HG03039 (cell line): ENCODE results near the gene DDX42.

Source experiments
- ATAC-seq: cut with Tn5 transposase; IDR thresholded peaks from one replicate; pipeline ENCODE4 v1.9.1; 2021; ENCODE audit warnings: mild to moderate bottlenecking, moderate library complexity; ENCODE audit not compliant: unreplicated experiment

The DDX42 gene

DNA sequence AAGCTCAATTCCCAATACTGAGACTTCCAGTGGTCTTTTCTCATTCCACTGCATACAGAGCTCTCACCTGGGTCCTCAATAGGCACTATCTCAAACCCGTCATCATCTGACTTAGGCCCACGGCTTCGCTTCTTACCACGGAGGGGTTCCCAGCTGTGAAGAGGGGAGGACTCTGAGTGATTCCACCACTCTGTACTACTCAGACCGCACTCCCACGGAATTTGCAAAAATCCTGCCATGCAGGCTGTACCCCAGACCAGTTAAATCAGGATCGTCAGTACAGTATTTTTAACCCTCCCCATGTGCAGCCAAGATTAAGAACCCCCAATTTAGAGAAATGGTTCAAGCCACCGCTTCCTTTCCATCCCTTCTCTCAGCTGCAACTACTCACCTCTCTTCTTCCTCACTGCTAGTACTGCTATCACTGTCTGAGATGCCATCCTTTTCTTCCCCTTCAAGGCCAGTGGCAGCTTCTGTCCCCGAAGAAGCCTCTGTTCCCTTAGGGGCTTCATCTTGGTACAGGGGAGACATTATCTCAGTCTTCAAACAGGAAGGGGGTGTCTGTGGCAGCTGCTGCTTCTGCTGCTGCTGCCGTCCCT, 47.1 kb downstream of the DDX42 start:
- ATAC-seq, result no peak

DNA sequence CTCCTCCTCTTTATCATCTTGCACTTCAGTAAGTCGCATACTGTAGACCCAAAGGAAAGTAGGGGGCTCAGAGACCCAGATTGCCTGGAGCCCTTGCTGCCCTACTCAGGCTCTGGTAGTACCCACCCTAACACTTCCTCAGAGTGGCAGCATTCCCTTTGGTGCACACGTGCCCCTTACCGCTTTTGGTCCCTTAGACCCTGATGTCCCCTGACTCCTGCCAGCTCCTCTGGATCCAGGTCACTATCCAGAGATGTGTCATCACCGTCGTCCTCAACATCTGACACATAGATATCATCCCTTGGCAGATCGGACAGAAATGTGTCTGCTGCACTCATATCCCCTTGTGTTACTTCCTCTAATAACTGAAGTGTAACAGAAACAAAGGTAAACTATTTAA, 47.8 kb downstream of the DDX42 start:
- ATAC-seq, result no peak

DNA sequence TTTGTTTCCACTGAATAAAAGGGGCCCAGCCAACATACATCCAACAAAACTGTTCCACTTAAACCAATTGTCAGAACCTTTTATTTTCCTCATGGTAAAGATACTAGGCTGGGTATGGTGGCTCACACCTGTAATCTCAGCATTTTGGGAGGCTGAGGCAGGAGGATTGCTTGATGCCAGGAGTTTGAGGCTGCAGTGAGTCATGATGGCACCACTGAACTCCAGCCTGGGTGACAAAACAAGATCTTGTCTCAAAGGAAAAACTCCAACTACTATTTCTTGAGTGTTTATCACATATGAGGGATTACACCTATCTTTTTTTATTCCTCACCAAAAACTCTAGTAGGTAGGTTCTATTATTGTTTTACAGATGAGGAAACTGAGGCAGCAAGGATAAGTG, 48.6 kb downstream of the DDX42 start:
- ATAC-seq, result no peak

DNA sequence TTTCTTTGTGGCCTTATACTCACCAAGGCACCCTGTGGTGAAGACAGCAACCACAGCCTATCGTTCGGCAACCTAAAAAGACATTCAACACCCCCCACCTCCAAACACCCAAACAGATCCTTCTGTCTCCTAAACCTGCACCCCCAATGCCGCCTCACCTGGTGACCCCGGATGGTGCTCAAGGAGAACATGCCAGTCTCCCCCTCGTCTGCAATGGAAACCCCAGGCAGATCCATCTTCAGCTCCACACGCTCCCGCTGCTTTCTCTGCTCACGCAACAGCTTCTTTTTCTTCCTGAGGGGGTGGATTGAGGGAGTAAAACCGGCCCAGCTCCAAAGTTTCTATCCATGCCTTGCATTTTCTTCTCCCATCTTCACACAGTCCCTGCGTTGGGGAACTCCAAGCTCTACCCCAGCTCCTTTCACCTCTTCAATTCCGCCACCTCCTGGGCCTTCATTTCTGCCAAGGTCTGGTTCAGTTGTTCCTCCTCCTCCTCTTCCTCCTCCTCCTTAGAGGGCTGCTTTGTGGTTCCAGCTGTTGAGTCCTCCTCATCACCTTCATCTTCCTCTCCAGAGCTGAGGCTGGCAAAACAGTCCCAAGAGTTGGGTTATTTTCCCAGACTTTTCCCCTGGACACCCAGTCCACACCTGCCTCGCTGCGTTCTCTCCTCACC, 49.8 kb downstream of the DDX42 start:
- no peak for ATAC-seq

DNA sequence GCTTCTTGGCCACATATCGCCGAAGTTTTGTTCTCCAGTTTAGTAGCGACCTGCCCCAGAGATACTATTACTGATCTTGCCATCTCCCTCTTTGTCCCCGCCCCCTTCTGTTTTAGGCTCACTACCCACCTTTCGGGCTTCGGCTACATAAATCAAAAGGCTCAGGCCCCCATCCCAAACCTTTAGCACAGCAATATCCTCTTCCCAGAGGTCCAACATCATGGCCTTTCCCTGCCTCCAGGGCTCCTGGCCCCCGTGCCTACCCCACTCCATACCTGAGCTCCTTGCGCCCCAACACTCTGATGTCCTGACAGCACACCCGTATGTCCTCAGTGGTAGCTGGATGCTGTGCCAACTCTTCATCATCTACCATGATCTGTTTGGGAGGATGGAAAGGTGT, 50.4 kb downstream of the DDX42 start:
- no peak for ATAC-seq

DNA sequence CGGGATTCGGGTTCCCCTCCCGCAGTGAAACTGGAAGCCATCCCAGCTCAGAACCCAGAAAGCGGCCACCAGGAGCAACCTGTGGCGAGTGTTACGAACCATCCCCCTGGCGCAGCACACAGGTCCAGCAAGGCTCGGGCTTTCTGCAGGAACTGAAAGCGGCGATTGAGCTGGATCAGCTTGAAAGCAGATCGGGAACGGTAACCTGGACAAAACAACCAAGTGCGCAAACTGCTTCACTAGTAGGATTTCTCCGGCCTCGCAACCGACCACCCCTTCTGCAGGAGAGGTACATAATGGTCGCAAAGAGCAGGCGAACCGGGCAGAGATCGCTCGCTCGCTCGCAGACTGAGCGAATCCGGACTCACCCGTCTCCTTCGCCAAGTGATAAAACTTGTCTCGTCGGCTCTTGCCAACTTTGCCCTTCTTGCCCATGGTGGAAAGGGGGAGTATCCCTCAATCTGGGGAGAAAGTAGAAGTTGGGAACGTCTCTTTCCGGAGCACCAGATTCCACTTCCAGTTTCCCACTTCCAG, 52.6 kb downstream of the DDX42 start:
- no peak for ATAC-seq

DNA sequence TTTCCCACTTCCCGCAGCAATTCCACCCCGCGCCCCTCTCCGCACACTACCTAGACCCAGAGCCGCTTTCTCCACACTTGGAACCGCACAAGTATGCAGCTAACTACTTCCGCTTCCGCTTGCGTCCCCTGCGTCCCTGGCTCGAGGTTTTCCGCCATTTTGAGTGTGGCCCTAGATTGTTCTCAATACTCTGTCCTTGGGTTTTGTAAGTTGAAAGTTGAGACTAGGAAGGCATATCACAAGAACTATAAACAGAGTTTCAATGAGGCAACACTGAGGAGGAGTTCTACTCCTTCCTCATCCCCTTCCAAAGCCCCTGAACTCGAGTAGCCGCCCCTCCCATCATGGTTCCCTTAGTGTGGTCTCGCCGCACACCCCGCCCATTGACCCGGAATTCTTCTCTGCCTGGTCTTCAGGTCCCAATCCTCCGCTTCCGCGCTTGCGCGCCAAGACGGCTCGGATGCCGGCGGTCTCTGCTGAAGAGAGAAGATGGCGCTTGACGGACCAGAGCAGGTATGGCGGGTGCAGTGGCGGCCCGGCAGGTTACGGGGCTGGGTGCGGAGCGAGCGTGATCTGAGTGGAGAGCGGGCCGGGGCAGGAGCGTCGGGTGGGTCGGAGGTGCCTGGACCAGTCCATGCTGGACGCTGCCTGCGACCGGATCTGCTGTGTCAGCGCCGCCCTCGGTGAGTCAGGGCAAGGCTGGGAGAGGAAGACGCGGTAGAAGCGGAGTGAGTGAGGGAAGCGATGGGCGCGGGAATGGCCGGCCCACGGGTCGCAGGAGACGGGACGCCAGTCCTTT, 53.2 kb downstream of the DDX42 start, which contains the start of the genes FTSJ3 and PSMC5:
Gene FTSJ3 (minus strand): TSS at position 662 of the 799 bp plus-strand sequence. CDS start 761 bp downstream, outside the sequence.
Gene PSMC5 (plus strand): TSS at position 430 of the 799 bp plus-strand sequence. CDS start 60 bp downstream, at position 490.
- ATAC-seq, result peak; percentile 80

DNA sequence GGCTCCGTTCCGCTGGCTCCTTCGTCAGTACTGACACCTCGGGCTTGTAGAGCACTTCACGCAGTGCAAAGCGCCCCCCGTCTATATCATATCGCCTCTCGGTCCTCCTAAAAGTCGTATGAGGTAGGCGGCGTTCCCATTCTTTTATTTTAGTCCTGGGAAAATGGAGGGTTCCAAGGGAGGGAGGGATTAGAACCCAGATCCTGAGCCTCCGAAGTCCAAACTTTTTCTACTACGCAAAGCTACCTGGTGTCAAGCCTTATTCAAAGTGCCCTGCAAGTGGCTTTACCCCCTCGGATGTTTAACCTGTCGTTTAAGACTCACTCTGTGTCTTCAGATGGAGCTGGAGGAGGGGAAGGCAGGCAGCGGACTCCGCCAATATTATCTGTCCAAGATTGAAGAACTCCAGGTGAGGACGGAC, 53.8 kb downstream of the DDX42 start:
- ATAC-seq, result no peak

DNA sequence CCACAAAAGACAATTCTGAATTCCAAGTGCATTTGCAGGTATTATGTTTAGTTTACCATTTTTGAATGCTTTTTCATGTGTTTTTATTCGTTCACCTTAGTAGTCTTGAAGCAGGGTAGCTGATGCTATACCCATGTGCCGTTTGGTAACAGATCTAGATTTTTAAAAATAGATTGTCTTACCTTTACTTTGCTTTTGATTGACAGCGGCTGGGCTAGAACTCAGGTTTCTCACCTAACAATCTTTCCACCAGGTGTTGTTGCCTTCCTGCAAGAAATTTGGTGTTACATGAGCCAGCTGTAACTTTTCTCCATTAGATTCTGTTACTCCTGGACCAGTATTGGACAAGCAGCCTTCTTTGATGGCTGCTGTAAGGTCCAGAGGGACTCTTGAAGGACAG, 55.0 kb downstream of the DDX42 start:
- no peak for ATAC-seq

DNA sequence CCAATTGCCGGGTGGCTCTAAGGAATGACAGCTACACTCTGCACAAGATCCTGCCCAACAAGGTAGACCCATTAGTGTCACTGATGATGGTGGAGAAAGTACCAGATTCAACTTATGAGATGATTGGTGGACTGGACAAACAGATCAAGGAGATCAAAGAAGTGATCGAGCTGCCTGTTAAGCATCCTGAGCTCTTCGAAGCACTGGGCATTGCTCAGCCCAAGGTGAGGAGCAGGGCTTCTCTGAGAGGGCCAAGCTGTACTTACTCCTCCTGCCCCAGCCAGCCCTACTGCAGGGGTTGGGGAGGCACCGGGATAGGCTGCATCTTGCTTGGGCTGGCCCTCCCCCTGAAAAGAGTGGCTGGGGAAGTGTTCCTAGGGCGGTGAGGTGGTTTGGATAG, 56.3 kb downstream of the DDX42 start:
- ATAC-seq, result no peak

DNA sequence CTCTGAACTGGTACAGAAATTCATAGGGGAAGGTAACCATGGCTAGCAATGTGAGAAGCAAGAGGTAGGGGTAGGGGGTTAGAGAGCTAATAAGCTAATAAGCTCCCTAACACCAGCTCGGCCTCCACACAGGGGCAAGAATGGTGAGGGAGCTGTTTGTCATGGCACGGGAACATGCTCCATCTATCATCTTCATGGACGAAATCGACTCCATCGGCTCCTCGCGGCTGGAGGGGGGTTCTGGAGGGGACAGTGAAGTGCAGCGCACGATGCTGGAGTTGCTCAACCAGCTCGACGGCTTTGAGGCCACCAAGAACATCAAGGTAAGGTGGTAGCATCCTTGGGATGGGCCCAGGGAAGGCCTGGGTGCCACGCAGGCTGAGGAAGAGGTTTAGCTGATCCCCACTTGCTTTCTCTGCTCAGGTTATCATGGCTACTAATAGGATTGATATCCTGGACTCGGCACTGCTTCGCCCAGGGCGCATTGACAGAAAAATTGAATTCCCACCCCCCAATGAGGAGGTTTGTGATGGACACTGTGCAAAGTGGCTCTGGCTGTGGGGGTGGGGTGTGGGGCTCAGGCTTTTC, 57.0 kb downstream of the DDX42 start:
- ATAC-seq, result no peak

DNA sequence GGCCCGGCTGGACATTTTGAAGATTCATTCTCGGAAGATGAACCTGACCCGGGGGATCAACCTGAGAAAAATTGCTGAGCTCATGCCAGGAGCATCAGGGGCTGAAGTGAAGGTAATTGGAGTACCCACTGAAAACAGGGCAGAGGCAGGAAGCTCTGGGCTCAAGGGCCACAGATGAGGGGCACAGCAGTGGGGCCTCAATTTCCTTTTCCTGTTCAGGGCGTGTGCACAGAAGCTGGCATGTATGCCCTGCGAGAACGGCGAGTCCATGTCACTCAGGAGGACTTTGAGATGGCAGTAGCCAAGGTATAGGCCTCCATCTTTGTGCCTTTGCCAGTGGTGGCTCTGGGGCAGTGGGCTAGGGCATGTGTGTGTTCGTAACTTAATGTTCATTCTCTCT, 57.5 kb downstream of the DDX42 start:
- no peak for ATAC-seq

DNA sequence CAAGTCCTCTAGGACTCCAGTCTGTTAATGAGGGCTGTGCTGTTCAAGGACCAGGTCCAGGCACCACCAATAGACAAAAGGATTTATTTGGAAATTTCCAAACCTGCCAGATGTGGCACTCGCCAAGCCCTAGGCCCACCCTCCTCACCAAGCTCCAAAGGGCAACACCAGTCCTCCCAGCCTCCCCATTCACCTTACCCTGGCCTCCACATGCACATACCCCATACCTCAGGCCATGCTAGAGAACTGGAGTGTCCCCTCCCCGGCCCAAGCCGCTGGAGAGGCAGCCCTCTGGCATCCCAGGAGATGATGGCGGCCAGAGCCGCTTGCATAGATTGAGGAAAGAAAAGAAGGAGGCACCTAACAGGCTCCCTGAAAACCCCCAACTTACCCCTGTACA, 58.0 kb downstream of the DDX42 start:
- ATAC-seq, result no peak

DNA sequence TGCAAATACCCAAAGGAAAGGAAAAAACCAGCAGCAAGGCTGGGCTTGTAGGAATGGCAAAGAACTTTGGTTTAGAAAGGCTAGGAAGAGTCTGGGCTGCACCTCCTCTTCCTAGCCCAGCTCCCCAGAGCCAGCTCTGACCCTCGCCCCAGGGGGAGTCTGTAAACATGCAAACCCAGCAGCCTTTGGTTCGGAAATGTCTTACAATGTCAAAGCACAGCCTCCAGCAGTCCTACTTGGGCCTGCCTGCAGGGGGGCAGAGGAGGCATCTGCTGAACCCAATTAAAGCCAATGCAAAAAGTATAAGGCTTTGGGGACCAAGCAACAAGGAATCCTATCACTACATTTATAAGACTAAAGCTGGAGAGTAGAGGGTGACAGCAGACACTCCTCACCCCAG, 58.5 kb downstream of the DDX42 start:
- no peak for ATAC-seq

DNA sequence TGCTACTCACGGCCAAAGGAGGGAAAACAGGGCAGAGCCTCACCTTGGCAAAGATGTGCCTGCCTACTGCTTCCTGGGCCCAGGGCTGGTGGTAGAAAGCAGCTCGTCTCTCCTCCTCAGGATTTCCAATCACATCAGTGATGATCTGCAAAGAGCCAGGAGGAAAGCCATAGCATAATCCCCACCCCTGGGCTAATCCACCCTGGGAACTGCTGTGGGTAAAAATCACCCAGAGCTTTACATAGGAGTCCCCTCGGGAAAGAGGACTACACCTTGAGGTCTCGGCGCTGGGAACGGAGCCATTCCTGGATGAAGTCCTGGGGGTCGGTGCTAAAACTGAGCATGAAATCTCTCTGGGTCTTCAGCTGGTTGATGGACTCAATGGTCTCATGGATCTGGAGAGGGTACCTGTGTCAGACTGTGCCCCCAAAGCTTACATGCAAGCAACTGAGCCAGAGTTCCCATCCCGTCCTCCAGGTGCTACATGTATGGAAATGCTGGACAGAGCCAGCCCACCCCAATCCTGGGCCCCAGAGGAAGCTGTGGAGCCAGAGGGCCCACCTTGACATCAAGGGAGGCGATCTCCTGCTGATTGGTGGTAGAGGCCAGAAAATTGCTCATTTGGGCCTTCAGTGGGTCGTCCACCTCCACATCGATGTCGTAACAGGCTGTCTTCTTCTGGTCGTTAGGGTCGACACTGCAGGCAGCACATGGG, 59.2 kb downstream of the DDX42 start:
- ATAC-seq, result no peak

DNA sequence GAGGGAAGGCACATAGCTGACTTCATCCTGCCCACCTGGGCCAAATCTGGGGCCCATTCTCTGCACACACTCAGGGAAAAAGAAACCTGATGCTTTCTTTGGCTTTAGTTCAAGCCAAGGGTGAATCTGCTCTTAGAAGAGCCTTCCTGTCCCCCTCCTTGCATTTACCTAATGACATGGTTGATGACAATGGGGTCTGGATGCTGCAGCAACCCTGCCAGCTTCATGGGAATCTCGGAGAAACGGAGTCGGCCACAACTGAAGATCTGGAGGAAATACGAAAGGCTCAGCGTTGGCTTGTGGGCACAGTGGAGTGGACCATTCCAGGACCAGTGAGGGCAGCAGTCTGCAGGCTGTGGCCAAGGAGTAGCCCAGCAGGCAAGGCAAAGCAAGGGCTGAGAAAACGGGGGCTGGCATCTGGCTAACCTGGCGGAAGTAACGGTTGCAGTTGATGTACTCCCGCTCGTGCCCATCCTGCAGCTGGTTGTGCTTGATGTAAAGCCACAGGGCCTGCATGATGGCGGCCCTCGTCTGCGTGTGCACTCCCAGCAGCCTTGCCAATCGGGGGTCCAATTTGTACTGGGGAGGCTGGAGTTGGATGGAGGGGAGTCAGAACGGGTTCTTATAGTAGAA, 59.9 kb downstream of the DDX42 start:
- ATAC-seq, result no peak

DNA sequence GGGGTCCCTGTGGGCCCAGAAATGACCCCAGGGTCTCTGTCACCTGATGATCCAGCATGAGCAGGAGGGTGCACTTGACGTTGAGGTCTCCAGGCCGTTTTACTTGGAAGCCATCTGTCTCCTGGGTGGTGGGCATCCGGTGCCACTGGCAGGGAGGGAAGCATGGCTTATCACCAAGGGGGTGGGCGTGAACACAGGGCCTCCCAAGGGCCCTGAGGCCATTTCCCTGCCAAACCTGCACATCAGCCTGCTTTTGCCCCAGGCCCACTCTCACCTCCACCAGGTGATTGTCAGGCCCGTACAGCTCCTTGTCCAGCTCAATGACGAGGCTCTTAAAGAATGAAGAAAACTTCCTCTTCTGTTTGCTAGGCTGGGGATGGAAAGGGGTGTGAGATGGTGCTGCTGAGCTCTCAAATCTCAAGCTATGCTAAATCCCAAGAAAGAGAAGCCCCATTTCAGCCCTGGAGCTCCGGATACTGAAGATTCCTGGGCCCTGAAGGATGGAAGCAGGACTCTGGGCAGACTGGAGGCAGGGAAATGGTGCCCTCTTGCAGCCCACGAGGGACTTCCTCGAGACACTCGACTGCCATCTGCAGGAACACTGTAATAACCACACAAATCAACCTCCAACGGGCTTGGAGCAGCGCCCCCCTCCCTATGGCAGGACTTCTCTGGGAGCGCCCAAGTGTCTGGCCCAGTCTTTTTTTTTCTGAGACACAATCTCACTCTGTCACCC, 60.6 kb downstream of the DDX42 start:
- ATAC-seq, result no peak

DNA sequence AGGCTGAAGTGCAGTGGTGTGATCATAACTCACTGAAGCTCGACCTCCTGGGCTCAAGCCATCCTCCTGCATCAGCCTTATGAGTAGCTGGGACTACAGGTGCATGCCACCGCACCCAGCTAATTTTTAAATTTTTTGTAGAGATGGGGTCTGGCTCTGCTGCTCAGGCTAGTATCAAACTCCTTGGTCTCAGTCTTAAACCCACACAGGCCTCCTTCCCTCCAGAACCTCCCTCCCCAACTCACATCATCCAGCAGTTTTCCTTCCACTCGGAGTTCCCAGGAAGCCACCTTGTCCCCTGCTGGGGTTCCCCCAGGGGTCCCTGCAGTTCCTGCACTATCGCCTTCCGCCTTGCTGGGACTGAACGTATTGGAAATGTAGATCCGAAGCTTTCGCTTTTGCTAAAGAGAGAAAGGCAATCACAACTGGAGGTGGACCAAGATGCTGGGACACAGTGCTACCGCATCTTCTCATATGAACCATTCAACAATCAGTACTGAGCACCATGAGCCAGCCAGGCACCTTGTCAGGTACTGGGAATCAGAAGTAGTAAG, 61.3 kb downstream of the DDX42 start:
- ATAC-seq, result no peak

DNA sequence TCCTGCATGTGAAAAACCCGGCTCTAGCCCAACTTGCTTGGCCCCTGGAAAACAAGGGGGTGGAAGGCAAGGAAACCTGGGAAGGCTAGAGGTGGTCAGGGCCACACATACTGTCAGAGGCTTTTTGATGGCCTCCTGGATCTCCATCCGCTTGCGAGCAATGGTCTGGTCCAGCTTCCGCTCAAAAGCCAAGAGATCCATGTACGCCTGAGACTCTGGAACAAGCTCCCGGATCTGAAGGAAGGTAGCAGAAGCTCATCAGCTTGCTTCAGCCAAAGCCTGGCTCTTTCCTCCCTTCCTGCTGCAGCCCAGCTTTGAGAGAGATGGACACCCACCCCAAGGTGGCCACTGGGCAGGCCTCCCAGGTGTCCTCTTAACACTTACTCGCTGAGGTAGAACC, 62.8 kb downstream of the DDX42 start:
- no peak for ATAC-seq
